ENCODE measurements around the gene ATF7. TPM values are rescaled to one million over a fixed set of nuclear protein-coding genes. Genes with fewer than 3 reads are reported as not detected.

The ATF7 gene
- polyA plus RNA-seq, 2 of the 4 experiments (the other 2 are of a cell fraction) = 22.9 to 38.9 TPM

Small RNA genes lying within 50 kb of the gene (small RNA-seq; reads per million reads assigned to genes)
- 0 to 0.12 (median 0) reads per million in 6 experiments for gene AC023509.3

Other genes with a start within 250 kb of the ATF7 start
- 53.2 and 56.6 TPM in 2 replicates for gene SP1, start 246.2 kb downstream of the ATF7 start, polyA plus RNA-seq (2011; rRNA removed)
- gene SP1, start 246.2 kb downstream of the ATF7 start, polyA plus RNA-seq (2017; fragmentation: RNase III; extraction: RNeasy Plus Mini Kit Qiagen cat#74134 plus additional on column Dnase treatment) = 24.0 to 24.5 TPM (median 24.2 TPM) in 3 replicates
- 0.12 and 0.16 TPM in 2 replicates for gene AMHR2, start 202.5 kb downstream of the ATF7 start, polyA plus RNA-seq (2011; rRNA removed)
- gene AMHR2, start 202.5 kb downstream of the ATF7 start, polyA plus RNA-seq (2017; fragmentation: RNase III; extraction: RNeasy Plus Mini Kit Qiagen cat#74134 plus additional on column Dnase treatment) = 0.13 to 0.22 TPM (median 0.18 TPM) in 3 replicates
- 203 and 257 TPM in 2 replicates for gene PRR13, start 184.6 kb downstream of the ATF7 start, polyA plus RNA-seq (2011; rRNA removed)
- gene PRR13, start 184.6 kb downstream of the ATF7 start, polyA plus RNA-seq (2017; fragmentation: RNase III; extraction: RNeasy Plus Mini Kit Qiagen cat#74134 plus additional on column Dnase treatment) = 210 to 248 TPM (median 221 TPM) in 3 replicates
- gene PCBP2, start 174.3 kb downstream of the ATF7 start, polyA plus RNA-seq (2011; rRNA removed) = 367 and 604 TPM in 2 replicates
- 546 to 553 TPM (median 551 TPM) in 3 replicates for gene PCBP2, start 174.3 kb downstream of the ATF7 start, polyA plus RNA-seq (2017; fragmentation: RNase III; extraction: RNeasy Plus Mini Kit Qiagen cat#74134 plus additional on column Dnase treatment)
- 21.9 and 30.6 TPM in 2 replicates for gene MAP3K12, start 126.9 kb downstream of the ATF7 start, polyA plus RNA-seq (2011; rRNA removed)
- 14.0 to 18.7 TPM (median 16.1 TPM) in 3 replicates for gene MAP3K12, start 126.9 kb downstream of the ATF7 start, polyA plus RNA-seq (2017; fragmentation: RNase III; extraction: RNeasy Plus Mini Kit Qiagen cat#74134 plus additional on column Dnase treatment)
- 41.5 and 51.2 TPM in 2 replicates for gene TARBP2, start 125.1 kb downstream of the ATF7 start, polyA plus RNA-seq (2011; rRNA removed)
- gene TARBP2, start 125.1 kb downstream of the ATF7 start, polyA plus RNA-seq (2017; fragmentation: RNase III; extraction: RNeasy Plus Mini Kit Qiagen cat#74134 plus additional on column Dnase treatment) = 43.7 to 50.4 TPM (median 49.9 TPM) in 3 replicates
- 0.17 TPM in 1 of 2 replicates, not detected in the other for gene NPFF, start 118.9 kb downstream of the ATF7 start, polyA plus RNA-seq (2011; rRNA removed)
- gene NPFF, start 118.9 kb downstream of the ATF7 start, polyA plus RNA-seq (2017; fragmentation: RNase III; extraction: RNeasy Plus Mini Kit Qiagen cat#74134 plus additional on column Dnase treatment) = not detected in 3 replicates
- gene ATP5MC2, start 49.7 kb upstream of the ATF7 start, polyA plus RNA-seq (2011; rRNA removed) = 402 and 678 TPM in 2 replicates
- 540 to 553 TPM (median 542 TPM) in 3 replicates for gene ATP5MC2, start 49.7 kb upstream of the ATF7 start, polyA plus RNA-seq (2017; fragmentation: RNase III; extraction: RNeasy Plus Mini Kit Qiagen cat#74134 plus additional on column Dnase treatment)
- 41.5 and 54.5 TPM in 2 replicates for gene CALCOCO1, start 101.1 kb upstream of the ATF7 start, polyA plus RNA-seq (2011; rRNA removed)
- 18.7 to 28.8 TPM (median 28.7 TPM) in 3 replicates for gene CALCOCO1, start 101.1 kb upstream of the ATF7 start, polyA plus RNA-seq (2017; fragmentation: RNase III; extraction: RNeasy Plus Mini Kit Qiagen cat#74134 plus additional on column Dnase treatment)
- not detected in 2 replicates for gene CISTR, start 125.6 kb upstream of the ATF7 start, polyA plus RNA-seq (2011; rRNA removed)
- gene CISTR, start 125.6 kb upstream of the ATF7 start, polyA plus RNA-seq (2017; fragmentation: RNase III; extraction: RNeasy Plus Mini Kit Qiagen cat#74134 plus additional on column Dnase treatment) = not detected in 3 replicates